ENCODE results near the gene POLL.

DNA sequence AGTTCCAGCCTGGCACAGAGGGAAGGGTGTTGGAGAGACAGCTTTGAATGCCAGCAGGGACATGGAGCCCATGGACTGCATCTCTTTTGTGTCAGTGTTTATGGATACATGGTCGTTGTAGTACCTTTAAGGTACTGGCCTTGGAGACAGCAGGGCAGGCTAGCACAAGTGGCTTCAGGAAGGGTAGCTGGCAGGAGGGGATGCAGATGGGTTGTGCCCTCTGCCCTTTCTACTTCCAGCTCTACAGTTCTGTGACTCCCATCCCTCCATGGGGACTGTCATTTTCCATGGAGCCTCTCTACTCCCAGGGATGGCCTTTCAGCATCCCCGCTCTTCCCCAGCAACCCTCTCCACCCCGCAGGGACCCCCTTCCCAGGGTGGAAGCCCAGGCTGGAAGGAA lies 25.1 kb downstream of the POLL start:
- no peak for TF ChIP-seq EZH2 (IDR thresholded peaks at IDR 0.05)
- no peak for TF ChIP-seq POLR2AphosphoS5 (IDR thresholded peaks at IDR 0.05; ENCODE audit: borderline replicate concordance, low read depth, low read length)
- no peak for TF ChIP-seq FOXP2 (optimal IDR thresholded peaks at IDR 0.05; ENCODE audit: control extremely low read depth, extremely low read length, insufficient read depth)
